Measurements from ENCODE around the gene FBXO11. TPM values are rescaled to one million over a fixed set of nuclear protein-coding genes. Genes with fewer than 3 reads are reported as not detected.

Gene FBXO11
- total RNA-seq, 1 donor from 2014 or later, result 35.8 TPM

GRCh38 chr2:47811668-47812067 is 94.6 kb downstream of the FBXO11 start:
- no peak overlapping the region for H3K4me3 ChIP-seq
- peaks cover 0 to 50% of the 10 kb centered on the region in 2 donors for H3K36me3 ChIP-seq
- no peak for TF ChIP-seq POLR2AphosphoS5 (IDR thresholded peaks at IDR 0.05; ENCODE audit: insufficient read depth in 1 of 2, low read depth in 1 of 2)
- no peak for TF ChIP-seq POLR2A (IDR thresholded peaks at IDR 0.05)
- TF ChIP-seq CTCF (IDR thresholded peaks at IDR 0.05), result no peak
- no peak for DNase-seq (ENCODE audit: extremely low spot score in 2 of 2)
- no peak overlapping the region for H3K27ac ChIP-seq
- intact Hi-C loops (cut with DNase I), result no loop called here
- H3K4me1 ChIP-seq, result no peaks in the 10 kb centered on the region
- no peaks in the 10 kb centered on the region for H3K27me3 ChIP-seq
- H3K9me3 ChIP-seq, result no peaks in the 10 kb centered on the region

- intact Hi-C loops (cut with DNase I), result no loop called here
- Histone ChIP-seq H3K27ac (no peak overlapping the region), H3K36me3 (peaks cover 0 to 50% of the 10 kb centered on the region in 2 donors), H3K4me1 (no peaks in the 10 kb centered on the region), H3K4me3 (no peak overlapping the region), H3K27me3 (no peaks in the 10 kb centered on the region), H3K9me3 (no peaks in the 10 kb centered on the region)
- no peak for TF ChIP-seq CTCF (IDR thresholded peaks at IDR 0.05)
- no peak for TF ChIP-seq POLR2AphosphoS5 (IDR thresholded peaks at IDR 0.05; ENCODE audit: insufficient read depth in 1 of 2, low read depth in 1 of 2)
- no peak for TF ChIP-seq POLR2A (IDR thresholded peaks at IDR 0.05)
- no peak for DNase-seq (ENCODE audit: extremely low spot score in 2 of 2)
Observed at GRCh38 chr2:47810850-47811249, 95.4 kb downstream of the FBXO11 start.

- intact Hi-C loops (cut with DNase I), result no loop called here
- H3K4me3 ChIP-seq, result no peak overlapping the region
- no peak overlapping the region for H3K27ac ChIP-seq
- no peak for DNase-seq (ENCODE audit: extremely low spot score in 2 of 2)
- H3K36me3 ChIP-seq, result peaks cover 0 to 52% of the 10 kb centered on the region in 2 donors
- H3K4me1 ChIP-seq, result no peaks in the 10 kb centered on the region
- H3K27me3 ChIP-seq, result no peaks in the 10 kb centered on the region
- no peak for TF ChIP-seq POLR2AphosphoS5 (IDR thresholded peaks at IDR 0.05; ENCODE audit: insufficient read depth in 1 of 2, low read depth in 1 of 2)
- no peak for TF ChIP-seq POLR2A (IDR thresholded peaks at IDR 0.05)
- TF ChIP-seq CTCF (IDR thresholded peaks at IDR 0.05), result no peak
- H3K9me3 ChIP-seq, result no peaks in the 10 kb centered on the region
Observed at GRCh38 chr2:47809903-47810302, 96.4 kb downstream of the FBXO11 start.

- no peak overlapping the region for H3K27ac ChIP-seq
- H3K4me1 ChIP-seq, result no peaks in the 10 kb centered on the region
- no peak overlapping the region for H3K4me3 ChIP-seq
- peaks cover 4 to 64% of the 10 kb centered on the region in 2 donors for H3K36me3 ChIP-seq
- no peaks in the 10 kb centered on the region for H3K9me3 ChIP-seq
- TF ChIP-seq POLR2A (IDR thresholded peaks at IDR 0.05) (no peak), CTCF (IDR thresholded peaks at IDR 0.05) (no peak), POLR2AphosphoS5 (IDR thresholded peaks at IDR 0.05; ENCODE audit: insufficient read depth in 1 of 2, low read depth in 1 of 2) (no peak)
- H3K27me3 ChIP-seq, result no peaks in the 10 kb centered on the region
- no peak for DNase-seq (ENCODE audit: extremely low spot score in 2 of 2)
- intact Hi-C loops (cut with DNase I), result no loop called here
Observed at GRCh38 chr2:47808614-47809013, 97.7 kb downstream of the FBXO11 start.

- no peaks in the 10 kb centered on the region for H3K9me3 ChIP-seq
- no peaks in the 10 kb centered on the region for H3K4me1 ChIP-seq
- no peak overlapping the region for H3K4me3 ChIP-seq
- TF ChIP-seq POLR2AphosphoS5 (IDR thresholded peaks at IDR 0.05; ENCODE audit: insufficient read depth in 1 of 2, low read depth in 1 of 2) (no peak), CTCF (IDR thresholded peaks at IDR 0.05) (no peak), POLR2A (IDR thresholded peaks at IDR 0.05) (no peak)
- no peaks in the 10 kb centered on the region for H3K27me3 ChIP-seq
- no peak for DNase-seq (ENCODE audit: extremely low spot score in 2 of 2)
- intact Hi-C loops (cut with DNase I), result no loop called here
- no peak overlapping the region for H3K27ac ChIP-seq
- H3K36me3 ChIP-seq, result peaks cover 9 to 81% of the 10 kb centered on the region in 2 donors
Observed at GRCh38 chr2:47805850-47806249, 100.4 kb downstream of the FBXO11 start.
